ENCODE measurements around the gene ARHGAP42.

DNA sequence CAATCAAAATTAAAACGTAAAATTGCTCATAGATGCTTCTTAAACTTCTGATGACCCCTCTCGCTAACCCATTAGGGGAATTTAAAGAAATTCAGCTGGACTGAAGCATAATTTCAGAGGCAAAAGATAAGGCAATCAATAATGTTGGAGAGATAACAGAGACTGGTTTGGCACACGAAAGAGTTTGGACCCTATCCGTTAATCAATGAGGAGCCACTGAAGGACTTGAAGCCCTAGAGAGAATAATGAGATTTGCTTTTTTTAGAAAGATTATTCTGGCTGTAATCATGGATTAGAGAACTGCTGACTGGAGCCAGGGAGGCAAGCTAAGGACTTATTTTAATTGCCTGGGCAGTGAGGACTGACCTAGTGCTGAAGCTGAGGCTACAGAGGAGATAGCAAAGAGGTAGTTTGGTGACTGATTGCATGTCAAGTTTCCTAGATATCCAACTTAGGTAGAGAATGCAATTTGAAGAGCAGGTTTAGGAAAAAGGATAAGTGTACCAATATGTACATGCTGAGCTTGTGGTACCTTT lies 11.9 kb upstream of the ARHGAP42 start:
- TF ChIP-seq CTCF (IDR thresholded peaks at IDR 0.05; ENCODE audit: low read depth, low read length, poor library complexity, severe bottlenecking) (no peak), EZH2phosphoT487 (IDR thresholded peaks at IDR 0.05; ENCODE audit: borderline replicate concordance, low read length) (no peak)
